Measurements from ENCODE around the gene ENPP7.

GRCh38 chr17:79699386-79700036, 31.2 kb upstream of the ENPP7 start:
- TF ChIP-seq CTCF (IDR thresholded peaks at IDR 0.05) (no peak), POLR2AphosphoS5 (IDR thresholded peaks at IDR 0.05) (no peak), POLR2A (IDR thresholded peaks at IDR 0.05) (no peak)
